NCI-H146 (cell line): ENCODE data around the gene KDM1A.

Experiments
- DNase-seq: peaks from one replicate; lab custom pipeline; 2025; lab: John Stamatoyannopoulos, UW

The KDM1A gene

GRCh38 chr1:23069675-23070074 is 50.4 kb downstream of the KDM1A start:
- DNase-seq = no peak

- no peak for DNase-seq
Observed at GRCh38 chr1:23074012-23074411, 54.7 kb downstream of the KDM1A start.

GRCh38 chr1:23079025-23079424 is 59.8 kb downstream of the KDM1A start:
- DNase-seq = no peak

- DNase-seq = no peak
Observed at GRCh38 chr1:23080885-23081284, 61.6 kb downstream of the KDM1A start.

- no peak for DNase-seq
Observed at GRCh38 chr1:23081376-23081775, 62.1 kb downstream of the KDM1A start.

- no peak for DNase-seq
Observed at GRCh38 chr1:23083714-23084480, 64.6 kb downstream of the KDM1A start.

GRCh38 chr1:23084880-23085279 is 65.6 kb downstream of the KDM1A start:
- no peak for DNase-seq

GRCh38 chr1:23085696-23086095 is 66.4 kb downstream of the KDM1A start:
- DNase-seq = no peak

GRCh38 chr1:23088027-23088426 is 68.8 kb downstream of the KDM1A start:
- DNase-seq = no peak

GRCh38 chr1:23090056-23090455 is 70.8 kb downstream of the KDM1A start:
- no peak for DNase-seq

- DNase-seq = no peak
Observed at GRCh38 chr1:23091545-23091944, 72.3 kb downstream of the KDM1A start.

- no peak for DNase-seq
Observed at GRCh38 chr1:23092447-23092846, 73.2 kb downstream of the KDM1A start.

- DNase-seq = no peak
Observed at GRCh38 chr1:23097316-23097715, 78.0 kb downstream of the KDM1A start.

- DNase-seq = peak; percentile 62
Observed at GRCh38 chr1:23098463-23099170, 79.3 kb downstream of the KDM1A start.

- no peak for DNase-seq
Observed at GRCh38 chr1:23099171-23099536, 79.9 kb downstream of the KDM1A start.

- DNase-seq = peak; percentile 15
Observed at GRCh38 chr1:23100074-23100748, 80.9 kb downstream of the KDM1A start.

GRCh38 chr1:23101101-23101827 is 82.0 kb downstream of the KDM1A start:
- DNase-seq = no peak

GRCh38 chr1:23101887-23102286 is 82.6 kb downstream of the KDM1A start:
- no peak for DNase-seq

GRCh38 chr1:23102289-23102688 is 83.0 kb downstream of the KDM1A start:
- DNase-seq = no peak

GRCh38 chr1:23103001-23103889 is 84.0 kb downstream of the KDM1A start:
- DNase-seq = no peak

- no peak for DNase-seq
Observed at GRCh38 chr1:23108918-23109533, 89.8 kb downstream of the KDM1A start.
